DOHH2 (cell line): ENCODE measurements around the gene CEP85L.

Experiments used
- CTCF ChIP-seq: fragments of 200-600 bp; sonication (generic); IDR thresholded peaks from one replicate; pipeline ENCODE4 v1.5.1; 2014; ENCODE audit warnings: antibody characterized with exemption, mild to moderate bottlenecking, low read depth, low read length; ENCODE audit not compliant: poor library complexity, severe bottlenecking
- EZH2phosphoT487 ChIP-seq: fragments of 200-600 bp; sonication (generic); IDR thresholded peaks from 2 replicates; pipeline ENCODE4 v1.6.1; 2017; ENCODE audit warnings: borderline replicate concordance, mild to moderate bottlenecking, antibody characterized with exemption, low read length, moderate library complexity, mixed read lengths

GRCh38 chr6:118506071-118506638, 145.2 kb downstream of the CEP85L start:
- TF ChIP-seq EZH2phosphoT487 (no peak), CTCF (no peak)
